Measurements from ENCODE around the gene JARID2.

GRCh38 chr6:15244620-15245360 is 1.1 kb upstream of the JARID2 start:
- no peak for TF ChIP-seq CTCF (IDR thresholded peaks at IDR 0.05; ENCODE audit: low read length)
- TF ChIP-seq EZH2 (optimal IDR thresholded peaks at IDR 0.05; ENCODE audit: low read depth, low read length) = no peak
- TF ChIP-seq EZH2phosphoT487 (IDR thresholded peaks at IDR 0.05; ENCODE audit: low read length) = no peak
